T47D (cell line): ENCODE data around the gene RBKS.
A peak's percentile ranks its signal among the peaks of the same experiment; 100 is the strongest.

Source experiments
- DNase-seq, 2 experiments: peaks; one replicate each; pipeline versions ENCODE4 v3.0.0 to v3.0.0-alpha.2; 2011 to 2012; ENCODE audit warnings: low read depth in 1 of 2, low spot score in 1 of 2
- JUND ChIP-seq: IDR thresholded peaks from 2 replicates; pipeline ENCODE4 v1.6.1; 2012; ENCODE audit warnings: low read depth
- in situ Hi-C: cut with HindIII; loops from 2 replicates; pipeline ENCODE4 v1.10.0; 2016; ENCODE audit warnings: low sequenced_read_pairs, low pct_unique_long_range_greater_than_20kb

Gene RBKS

GRCh38 chr2:27854229-27854862 lies 35.8 kb downstream of the RBKS start:
- no peak for DNase-seq
- in situ Hi-C loops: no loop called here
- TF ChIP-seq JUND: no peak

DNA sequence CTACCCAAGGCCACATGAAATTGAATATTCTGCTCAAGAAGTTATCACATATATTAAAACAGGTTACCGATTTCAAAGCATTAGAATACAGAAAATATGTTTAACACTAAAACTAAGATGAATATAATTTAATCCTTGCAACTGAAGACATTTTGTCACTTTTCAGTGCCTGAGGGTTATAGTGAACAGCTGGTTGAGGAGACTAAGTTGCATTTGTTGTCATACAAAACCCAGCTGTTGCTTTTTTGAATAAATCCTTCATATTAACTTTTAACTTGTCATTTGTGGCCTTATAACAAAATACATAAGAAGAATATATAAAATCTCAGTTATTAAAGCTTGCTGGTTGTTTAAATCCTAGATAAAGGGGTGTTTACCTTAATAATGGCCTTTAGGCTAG lies 37.5 kb downstream of the RBKS start:
- no peak for DNase-seq
- in situ Hi-C loops: no loop called here
- TF ChIP-seq JUND: no peak

- no peak for TF ChIP-seq JUND
- no peak for DNase-seq
- in situ Hi-C loops: no loop called here
These were observed 40.5 kb downstream of the RBKS start for GRCh38 chr2:27849558-27850205.

GRCh38 chr2:27847333-27847732 lies 42.9 kb downstream of the RBKS start:
- no peak for TF ChIP-seq JUND
- in situ Hi-C loops: no loop called here
- no peak for DNase-seq

DNA sequence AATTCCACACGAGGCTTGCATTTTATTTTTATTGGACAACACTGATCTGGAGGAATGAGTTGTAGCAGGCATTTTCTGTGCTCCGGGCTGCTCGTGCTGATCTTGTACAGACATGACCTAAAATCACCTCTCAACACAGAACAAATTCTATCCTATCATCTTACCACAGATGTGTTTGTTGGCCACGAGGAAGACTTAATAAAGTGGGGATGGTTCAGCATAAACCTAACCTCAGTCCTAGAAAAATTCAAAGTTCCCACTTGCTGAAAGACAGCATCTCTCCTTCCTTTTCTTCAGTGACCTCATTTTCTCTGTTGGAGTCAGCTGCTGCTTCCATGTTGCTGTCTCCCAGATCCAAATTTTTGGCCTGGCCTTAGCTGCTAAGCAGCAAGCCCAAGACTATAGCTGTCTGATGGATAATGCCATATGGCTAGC lies 45.3 kb downstream of the RBKS start:
- in situ Hi-C loops: no loop called here
- TF ChIP-seq JUND: no peak
- DNase-seq: no peak

DNA sequence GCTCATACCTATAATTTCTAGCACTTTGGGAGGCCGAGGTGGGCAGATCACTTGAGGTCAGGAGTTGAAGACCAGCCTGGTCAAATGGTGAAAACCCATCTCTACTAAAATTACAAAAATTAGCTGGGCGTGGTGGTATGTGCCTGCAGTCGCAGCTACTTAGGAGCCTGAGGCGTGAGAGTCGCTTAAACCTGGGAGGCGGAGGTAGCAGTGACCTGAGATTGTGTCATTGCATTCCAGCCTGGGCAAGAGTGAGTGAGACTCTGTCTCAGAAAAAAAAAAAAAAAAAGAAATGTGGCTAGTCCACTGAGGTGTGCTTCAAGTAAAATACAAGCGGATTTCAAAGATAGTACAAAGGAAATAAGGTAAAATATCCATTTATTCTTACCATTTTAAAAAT lies 46.2 kb downstream of the RBKS start:
- no peak for TF ChIP-seq JUND
- in situ Hi-C loops: no loop called here
- DNase-seq: no peak

GRCh38 chr2:27842894-27843293 lies 47.3 kb downstream of the RBKS start:
- in situ Hi-C loops: no loop called here
- DNase-seq: no peak
- no peak for TF ChIP-seq JUND

DNA sequence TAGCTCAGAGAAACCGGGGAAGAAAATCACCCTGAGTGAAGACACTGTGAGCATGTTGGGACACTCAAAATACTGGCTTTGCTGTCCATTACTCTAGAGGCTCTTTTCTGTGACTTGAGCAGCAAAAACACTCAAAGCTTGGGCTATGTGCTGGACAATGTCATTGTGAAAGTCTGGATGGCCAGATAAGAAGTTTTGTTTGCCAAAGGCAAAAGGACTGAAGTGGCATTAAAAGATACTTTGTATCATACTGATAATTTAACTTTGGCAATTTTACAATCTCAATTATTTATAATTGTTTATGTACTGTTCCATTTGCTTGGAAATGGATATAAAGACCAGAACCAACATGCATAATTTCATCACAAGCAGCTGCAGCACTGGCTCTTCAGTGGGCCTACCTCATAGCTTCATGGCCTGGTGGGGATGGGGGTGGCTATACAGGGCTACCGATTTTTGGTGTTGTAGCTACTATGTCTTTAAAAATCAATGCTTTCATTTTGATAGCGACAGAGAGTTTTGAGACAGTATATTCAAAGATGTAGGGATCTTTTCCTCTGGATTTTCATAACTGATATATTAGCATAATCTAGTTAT lies 51.1 kb downstream of the RBKS start:
- TF ChIP-seq JUND: no peak
- no peak for DNase-seq
- in situ Hi-C loops: no loop called here

DNA sequence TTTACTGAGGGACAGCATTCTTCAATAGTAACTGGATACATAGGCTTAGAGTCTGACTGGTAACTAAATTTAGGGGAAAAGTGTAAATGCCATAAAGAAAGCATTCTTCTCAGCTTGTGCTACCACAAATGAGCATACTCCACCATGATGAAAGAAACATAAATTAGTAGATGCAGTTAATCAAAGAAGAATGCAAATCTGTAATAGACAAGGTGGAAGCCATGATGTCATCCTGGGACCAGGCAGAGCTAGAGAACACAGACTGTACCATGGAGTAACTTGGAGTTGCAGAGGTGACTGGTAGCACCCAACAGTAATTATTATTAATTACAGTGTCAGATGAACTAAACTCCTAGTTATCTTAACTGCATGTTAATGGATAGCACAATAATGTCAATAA lies 51.7 kb downstream of the RBKS start:
- no peak for TF ChIP-seq JUND
- DNase-seq: no peak
- in situ Hi-C loops: no loop called here

DNA sequence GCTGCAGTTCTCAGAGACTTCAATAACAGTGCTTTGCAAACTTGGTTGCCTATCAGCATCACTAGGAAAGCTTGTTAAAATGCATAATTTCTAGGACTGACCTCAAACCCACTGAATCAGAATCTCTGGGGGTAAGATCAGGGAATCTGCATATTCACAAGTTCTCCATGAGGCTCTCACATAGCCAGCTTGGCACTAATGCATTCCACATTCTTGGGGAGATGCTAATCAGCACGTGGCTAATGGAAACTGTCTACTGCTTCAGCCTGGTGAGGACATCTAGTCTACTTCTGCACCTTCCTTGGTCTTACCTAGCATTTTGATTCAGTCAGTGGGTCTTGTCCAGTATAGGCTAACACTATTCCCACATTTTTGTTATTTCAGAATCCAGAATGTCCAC lies 56.3 kb downstream of the RBKS start:
- TF ChIP-seq JUND: no peak
- DNase-seq: peak in 1 of 2 experiments; percentile 63
- in situ Hi-C loops: no loop called here

DNA sequence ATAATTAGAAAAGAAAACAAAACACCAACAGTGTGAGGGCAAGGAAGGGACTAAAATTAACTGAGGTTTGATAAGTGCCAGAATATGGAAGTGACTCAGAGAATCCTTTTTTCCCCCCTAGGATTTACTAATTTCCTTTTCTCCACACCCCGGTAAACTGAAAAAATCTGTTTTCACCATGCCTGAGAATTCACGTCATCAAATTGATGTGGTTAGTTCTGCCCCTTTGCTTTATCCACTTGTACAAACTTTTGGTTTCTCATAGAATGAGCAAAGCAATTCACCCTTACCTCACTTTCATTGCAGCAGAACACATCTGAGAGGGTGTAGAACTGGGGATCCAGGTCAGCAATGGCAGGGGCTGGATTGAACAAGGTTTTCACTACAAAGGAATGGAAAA lies 57.8 kb downstream of the RBKS start:
- in situ Hi-C loops: no loop called here
- no peak for TF ChIP-seq JUND
- no peak for DNase-seq

GRCh38 chr2:27831279-27832050 lies 58.7 kb downstream of the RBKS start:
- no peak for TF ChIP-seq JUND
- in situ Hi-C loops: no loop called here
- DNase-seq: no peak

- TF ChIP-seq JUND: no peak
- no peak for DNase-seq
- in situ Hi-C loops: no loop called here
These were observed 59.5 kb downstream of the RBKS start for GRCh38 chr2:27830656-27831055.
